HG03139 (cell line): ENCODE results near the gene SLC29A1.
A peak's percentile ranks its signal among the peaks of the same experiment; 100 is the strongest.

Experiments used
- ATAC-seq: cut with Tn5 transposase; IDR thresholded peaks from one replicate; pipeline ENCODE4 v1.9.1; 2021; ENCODE audit not compliant: unreplicated experiment

SLC29A1 gene

DNA sequence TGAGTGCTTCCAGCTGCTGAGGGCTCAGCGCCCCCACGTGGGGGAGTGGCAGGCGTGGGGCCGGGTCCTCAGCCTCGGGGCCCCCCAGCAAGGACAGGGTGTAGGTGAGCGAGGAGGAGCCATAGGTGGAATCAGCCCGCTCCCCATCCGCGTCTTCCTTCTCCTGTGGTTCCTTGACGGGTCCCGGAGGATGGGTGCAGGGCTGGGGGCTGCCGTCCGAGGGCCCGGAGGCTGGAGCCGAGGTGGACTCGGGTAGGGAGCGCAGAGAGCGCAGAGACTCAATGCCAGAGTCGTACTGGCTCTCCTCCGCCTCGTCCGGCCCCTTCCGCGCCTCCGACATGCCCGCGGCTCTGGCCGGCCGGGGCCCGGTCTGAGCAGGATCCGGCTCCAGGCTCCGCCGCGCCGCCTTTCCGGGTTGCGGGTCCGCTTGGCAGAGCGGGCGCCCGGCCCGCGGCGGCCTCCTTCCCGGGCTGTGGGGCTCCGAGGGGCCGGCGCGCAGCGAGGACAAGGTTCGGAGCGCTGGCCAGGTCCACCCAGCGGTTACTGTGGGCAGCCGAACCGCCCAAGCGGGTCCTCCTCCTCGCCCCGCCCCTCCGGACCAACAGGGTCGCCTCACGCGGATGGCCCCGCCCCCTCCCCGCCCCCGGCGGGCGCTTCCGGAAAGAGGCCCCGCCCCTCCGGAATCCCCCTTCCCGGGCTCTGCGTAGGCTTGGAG, 41.8 kb downstream of the SLC29A1 start, which contains the start of gene NFKBIE:
Gene NFKBIE, minus strand, starts transcription at position 545 of the 715 bp plus-strand sequence. Its CDS starts 205 bp downstream, at position 340.
- ATAC-seq: peak; percentile 36

DNA sequence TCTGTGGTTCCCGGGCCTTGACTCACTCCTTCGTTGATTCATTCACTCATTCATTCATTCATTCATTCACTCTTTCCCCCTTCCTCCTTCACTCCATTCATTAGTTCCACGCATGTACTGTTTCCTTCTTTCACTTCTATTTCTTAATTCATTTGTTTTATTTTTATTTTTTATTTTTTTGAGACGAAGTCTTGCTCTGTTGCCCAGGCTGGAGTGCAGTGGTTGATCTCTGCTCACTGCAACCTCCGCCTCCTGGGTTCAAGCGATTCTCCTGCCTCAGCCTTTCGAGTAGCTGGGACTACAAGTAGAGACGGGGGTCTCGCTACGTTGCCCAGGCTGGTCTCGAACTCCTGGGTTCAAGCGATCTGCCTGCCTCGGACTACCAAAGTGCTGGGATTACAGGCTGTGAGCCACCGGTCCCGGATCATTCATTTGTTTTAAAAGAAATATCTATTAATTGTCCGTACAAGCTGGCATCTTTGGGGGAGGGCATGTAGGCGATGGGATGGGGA, 42.4 kb downstream of the SLC29A1 start:
- ATAC-seq: no peak

DNA sequence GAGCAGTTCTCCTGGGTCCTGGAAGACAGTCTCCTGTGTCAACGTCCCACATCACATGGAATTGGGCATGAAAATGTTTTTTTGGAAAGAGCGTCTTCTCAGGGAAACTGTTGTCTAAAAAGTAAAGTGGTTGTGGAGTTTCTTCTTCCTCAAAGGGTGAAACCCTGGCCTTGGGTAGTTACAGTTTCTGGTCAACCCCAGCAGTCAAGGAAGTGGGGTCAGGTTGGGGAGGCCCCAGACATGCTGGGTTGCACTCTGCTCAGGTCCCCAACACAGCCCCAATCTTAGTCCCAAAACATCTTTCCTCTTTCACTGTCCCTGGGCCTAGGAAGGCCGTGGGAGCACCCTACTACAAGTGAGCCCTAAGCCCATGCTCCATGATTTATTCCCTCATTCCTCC, 43.0 kb downstream of the SLC29A1 start:
- no peak for ATAC-seq

GRCh38 chr6:44267252-44267651, 43.9 kb downstream of the SLC29A1 start:
- no peak for ATAC-seq

GRCh38 chr6:44268095-44268628, 44.8 kb downstream of the SLC29A1 start:
- ATAC-seq: no peak

- ATAC-seq: no peak
Observed at GRCh38 chr6:44269178-44269920, 46.0 kb downstream of the SLC29A1 start.

DNA sequence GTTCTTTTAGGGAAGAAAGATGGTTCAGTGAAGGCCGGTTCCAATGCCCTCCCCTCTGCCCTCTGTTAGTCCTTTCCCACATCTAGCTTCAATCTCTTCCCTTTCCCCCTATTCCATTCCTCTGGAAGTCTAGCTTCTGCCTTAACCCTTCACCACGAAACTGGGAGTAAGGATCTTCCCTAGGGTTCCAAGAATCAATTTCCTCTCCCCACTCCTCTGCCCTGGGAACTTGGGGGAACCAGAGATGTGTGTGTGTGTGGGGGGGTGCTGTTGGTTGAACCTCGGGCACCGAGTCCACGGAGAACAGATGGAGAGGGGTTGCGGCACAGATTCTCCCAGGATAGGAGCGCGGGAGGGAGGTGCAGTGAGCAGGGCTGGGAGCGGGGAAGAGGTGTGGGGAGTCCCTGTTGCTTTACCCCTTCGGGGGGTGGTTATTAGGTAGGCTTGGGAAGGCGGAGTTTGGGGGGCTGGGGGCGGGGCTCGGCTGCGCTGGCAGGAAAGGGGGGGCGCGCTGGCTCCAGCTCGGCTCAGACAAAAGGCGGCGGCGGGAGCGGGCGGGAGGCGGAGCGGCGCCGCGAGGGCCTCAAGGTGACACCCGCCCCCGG, 46.6 kb downstream of the SLC29A1 start, which contains the start of gene TMEM151B:
Gene TMEM151B, plus strand, starts transcription at position 530 of the 605 bp plus-strand sequence. CDS start 293 bp downstream, outside the sequence.
- ATAC-seq: no peak

DNA sequence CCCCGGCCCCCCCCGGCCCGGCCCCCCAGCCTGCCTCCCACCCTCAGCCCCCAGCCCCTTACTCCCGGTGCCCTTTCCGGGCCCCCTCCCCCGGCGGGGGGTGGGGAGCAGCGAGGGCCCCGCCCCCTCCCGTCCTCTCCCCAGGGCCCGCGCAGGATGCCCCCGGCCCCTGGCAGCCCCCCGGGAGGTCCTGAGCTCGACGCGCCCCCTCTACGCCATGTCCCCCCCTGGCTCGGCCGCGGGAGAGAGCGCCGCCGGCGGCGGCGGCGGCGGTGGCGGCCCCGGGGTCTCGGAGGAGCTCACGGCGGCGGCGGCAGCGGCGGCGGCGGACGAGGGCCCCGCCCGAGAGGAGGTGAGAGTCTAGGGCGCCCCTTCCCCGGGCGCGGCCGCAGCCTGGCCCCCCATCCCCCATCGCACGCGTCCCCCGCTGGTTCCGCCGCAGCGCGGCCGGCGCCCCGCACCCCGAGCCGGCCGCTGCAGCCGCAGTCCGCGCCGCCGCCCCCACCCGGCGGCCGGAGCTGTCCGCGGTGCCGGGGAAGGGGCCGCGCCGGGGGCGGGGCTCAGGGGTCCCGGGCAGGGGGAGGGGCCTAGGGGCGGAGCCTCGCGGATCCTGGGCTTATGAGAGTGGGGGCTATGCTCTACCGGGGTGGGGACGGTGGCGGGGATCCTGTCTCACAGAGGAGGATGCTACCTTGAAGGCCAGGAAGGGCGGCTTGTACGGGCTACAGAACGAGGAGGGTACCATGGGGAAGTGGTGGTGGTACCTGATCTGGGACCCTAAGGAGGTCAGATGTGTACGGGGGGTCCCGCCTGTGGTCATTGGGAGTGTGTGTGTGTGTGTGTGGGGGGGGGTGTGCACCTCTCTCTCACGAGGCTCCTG, 47.4 kb downstream of the SLC29A1 start:
- ATAC-seq: no peak

GRCh38 chr6:44271406-44271723, 48.0 kb downstream of the SLC29A1 start:
- no peak for ATAC-seq

DNA sequence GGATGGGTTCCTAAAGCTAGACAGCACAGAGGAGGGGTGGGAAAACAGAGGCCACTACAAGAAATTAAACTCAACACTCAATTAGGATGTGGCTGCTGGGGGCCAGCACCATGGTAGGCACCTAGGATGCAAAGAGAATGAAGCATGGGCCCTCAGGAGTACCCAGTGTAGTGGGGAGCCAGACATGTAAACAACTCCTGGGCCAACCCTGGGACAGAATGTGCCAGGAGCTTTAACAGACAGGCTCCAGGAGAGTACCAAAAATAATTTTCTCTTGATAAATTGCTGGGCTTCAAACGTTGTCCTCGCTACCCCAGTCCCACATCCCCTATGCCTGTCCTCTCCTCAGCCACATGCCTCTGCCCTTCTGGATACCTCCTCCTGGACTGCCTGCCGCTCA, 48.5 kb downstream of the SLC29A1 start:
- no peak for ATAC-seq

DNA sequence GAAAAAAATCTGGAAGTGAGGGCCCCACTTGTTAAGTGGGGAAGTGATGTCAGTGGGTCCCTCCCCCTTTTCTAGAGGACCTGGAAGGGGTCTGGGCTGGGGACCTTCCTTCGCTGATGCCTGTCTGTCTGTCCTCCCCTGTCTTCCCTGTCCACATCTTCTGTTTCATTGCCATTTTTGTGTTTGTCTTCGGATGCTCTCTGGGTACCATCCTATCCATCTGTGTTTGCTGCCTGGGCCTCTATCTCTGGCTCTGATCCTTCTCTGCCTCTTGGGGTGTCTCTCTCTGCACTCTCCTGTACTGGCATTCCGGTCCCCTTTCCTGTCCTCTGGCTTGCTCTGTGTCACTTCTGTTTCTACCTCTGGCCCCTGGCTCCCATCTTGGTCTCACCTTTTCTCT, 49.1 kb downstream of the SLC29A1 start:
- ATAC-seq: no peak

- no peak for ATAC-seq
Observed at GRCh38 chr6:44272999-44273566, 49.7 kb downstream of the SLC29A1 start.

DNA sequence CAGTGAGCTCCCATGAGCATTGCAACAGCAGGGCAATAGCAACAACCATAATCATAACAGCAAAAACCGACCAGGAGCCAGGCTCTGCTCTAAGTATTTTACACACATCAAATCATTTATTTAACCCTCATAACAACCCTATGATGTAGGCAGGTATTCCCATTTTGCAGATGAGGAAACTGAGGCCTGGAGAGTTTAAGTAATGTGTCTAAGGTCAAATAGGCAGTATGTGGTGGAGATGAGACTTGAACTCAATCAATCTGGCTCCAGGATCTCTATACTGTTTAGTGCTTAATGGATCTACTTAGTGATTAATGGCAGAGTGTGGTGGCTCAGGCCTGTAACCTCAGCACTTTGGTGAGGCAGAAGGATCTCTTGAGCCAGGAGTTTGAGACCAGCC, 50.2 kb downstream of the SLC29A1 start:
- ATAC-seq: no peak

DNA sequence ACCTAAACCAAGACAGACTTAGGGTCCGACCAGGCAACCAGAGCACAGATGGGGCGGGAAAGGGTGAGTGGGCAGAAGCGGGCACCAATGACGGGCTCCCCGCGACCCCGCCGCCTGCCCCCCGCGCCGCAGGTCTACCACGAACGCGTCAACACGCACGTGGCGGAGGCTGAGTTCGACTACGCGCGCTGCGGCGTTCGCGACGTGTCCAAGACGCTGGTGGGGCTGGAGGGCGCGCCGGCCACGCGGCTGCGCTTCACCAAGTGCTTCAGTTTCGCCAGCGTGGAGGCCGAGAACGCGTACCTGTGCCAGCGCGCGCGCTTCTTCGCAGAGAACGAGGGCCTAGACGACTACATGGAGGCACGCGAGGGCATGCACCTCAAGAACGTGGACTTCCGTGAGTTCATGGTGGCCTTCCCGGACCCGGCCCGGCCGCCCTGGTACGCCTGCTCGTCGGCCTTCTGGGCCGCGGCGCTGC, 51.9 kb downstream of the SLC29A1 start:
- ATAC-seq: no peak

- no peak for ATAC-seq
Observed at GRCh38 chr6:44275749-44276648, 52.6 kb downstream of the SLC29A1 start.

- ATAC-seq: no peak
Observed at GRCh38 chr6:44276667-44277640, 53.6 kb downstream of the SLC29A1 start.

- ATAC-seq: no peak
Observed at GRCh38 chr6:44277763-44278162, 54.4 kb downstream of the SLC29A1 start.

DNA sequence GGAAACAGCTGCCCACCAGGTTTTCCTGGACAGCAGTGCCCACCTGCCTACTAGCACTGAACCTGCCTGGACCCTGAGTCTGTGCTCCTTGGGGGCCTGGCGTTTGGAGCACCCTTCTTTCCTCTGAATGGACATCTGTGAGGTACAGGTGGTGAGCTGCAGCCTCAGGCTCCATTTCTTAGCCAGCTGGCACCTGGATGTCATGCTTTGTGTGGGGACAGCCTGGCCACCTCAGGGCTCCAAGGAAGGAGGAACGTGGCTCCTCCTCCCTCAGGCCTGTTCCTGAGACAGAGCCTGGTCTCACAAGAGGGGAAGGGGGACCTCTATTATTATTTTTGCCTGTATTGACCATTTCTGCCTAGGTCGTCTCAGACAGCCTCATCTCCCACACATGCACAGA, 54.9 kb downstream of the SLC29A1 start:
- no peak for ATAC-seq
